ENCODE results near the gene MAP3K7. TPM values are rescaled to one million over a fixed set of nuclear protein-coding genes. Genes with fewer than 3 reads are reported as not detected.

The MAP3K7 gene
- total and polyA plus RNA-seq, 2 of the 4 experiments (the other 2 are of a cell fraction): 26.5 to 29.9 TPM

- intact Hi-C loops (cut with micrococcal nuclease) (no loop called here), dilution Hi-C loops (cut with HindIII; ENCODE audit: low sequenced_read_pairs, unreplicated experiment) (no loop called here), in situ Hi-C loops (cut with MboI; ENCODE audit: low sequenced_read_pairs) (no loop called here)
- Histone ChIP-seq H3K4me3 (ENCODE audit: insufficient read depth, low read depth, low read length) (no peak overlapping the region), H3K4ac (ENCODE audit: low read depth, low read length) (no peak overlapping the region), H2AK5ac (ENCODE audit: low read depth, low read length) (no peak overlapping the region), H2BK20ac (ENCODE audit: low read depth, low read length) (no peak overlapping the region), H2BK120ac (ENCODE audit: low read depth, low read length) (no peak overlapping the region), H2BK15ac (ENCODE audit: low read depth, low read length) (no peak overlapping the region), H4K91ac (ENCODE audit: insufficient read depth, low read depth, low read length) (no peak overlapping the region), H3K36me3 (ENCODE audit: control insufficient read depth, insufficient read depth, low read length) (no peaks in the 10 kb centered on the region), H3K27ac (ENCODE audit: insufficient read depth, low read length) (no peak overlapping the region), H3K18ac (ENCODE audit: low read depth, low read length) (no peak overlapping the region), H3K4me2 (ENCODE audit: low read depth, low read length) (no peak overlapping the region), H2AK9ac (replicated peaks; ENCODE audit: low read depth, low read length, poor library complexity) (no peak overlapping the region), H3K4me1 (ENCODE audit: control insufficient read depth, insufficient read depth, low read length) (peaks cover 5% of the 10 kb centered on the region), H4K8ac (ENCODE audit: low read depth in 2 of 2, low read length in 2 of 2) (no peak overlapping the region), H3K27me3 (ENCODE audit: control insufficient read depth, insufficient read depth, low read length) (peaks cover 32% of the 10 kb centered on the region), H2AFZ (replicated peaks; ENCODE audit: low read length, poor library complexity) (no peak overlapping the region), H3K9me3 (ENCODE audit: control insufficient read depth, insufficient read depth, low read length) (no peaks in the 10 kb centered on the region), H4K20me1 (ENCODE audit: insufficient read depth, low read length) (no peaks in the 10 kb centered on the region), H3K23ac (ENCODE audit: low read depth, low read length) (no peak overlapping the region), H3K9ac (ENCODE audit: low read depth, low read length) (no peak overlapping the region), H3K9me1 (ENCODE audit: insufficient read depth, low read length) (no peaks in the 10 kb centered on the region), H2BK5ac (ENCODE audit: low read depth, low read length, poor library complexity, severe bottlenecking) (no peak overlapping the region), H3K14ac (replicated peaks; ENCODE audit: low read depth, low read length) (no peak overlapping the region), H4K5ac (ENCODE audit: low read depth, low read length) (no peak overlapping the region), H3K56ac (ENCODE audit: extremely low read depth, insufficient read depth, low read length) (no peak overlapping the region), H3K79me1 (ENCODE audit: low read depth in 1 of 2, low read length in 2 of 2) (no peaks in the 10 kb centered on the region)
- ATAC-seq (ENCODE audit: low read depth) (no peak), DNase-seq (no peak)
- ChIA-PET POLR2A (ENCODE audit: unreplicated experiment) (no interaction called here), CTCF (no interaction called here)
- TF ChIP-seq POLR2A (IDR thresholded peaks at IDR 0.05; ENCODE audit: low read depth, low read length): no peak
- no peak for TF ChIP-seq MAFK (IDR thresholded peaks at IDR 0.05; ENCODE audit: low read depth, low read length)
- TF ChIP-seq FOS (IDR thresholded peaks at IDR 0.05; ENCODE audit: low read depth, low read length): no peak
- TF ChIP-seq USF2 (IDR thresholded peaks at IDR 0.05; ENCODE audit: low read depth, low read length): no peak
- no peak for TF ChIP-seq NFE2L2 (IDR thresholded peaks at IDR 0.05; ENCODE audit: low read depth, low read length)
- TF ChIP-seq CHD1 (IDR thresholded peaks at IDR 0.05; ENCODE audit: low read depth, low read length): no peak
- no peak for TF ChIP-seq RAD21 (IDR thresholded peaks at IDR 0.05; ENCODE audit: low read length)
- no peak for TF ChIP-seq CEBPB (IDR thresholded peaks at IDR 0.05; ENCODE audit: low read depth, low read length)
- no peak for TF ChIP-seq MXI1 (IDR thresholded peaks at IDR 0.05; ENCODE audit: borderline replicate concordance, low read depth, low read length)
- no peak for TF ChIP-seq BHLHE40 (IDR thresholded peaks at IDR 0.05; ENCODE audit: low read depth, low read length)
- TF ChIP-seq, protein P1, sequence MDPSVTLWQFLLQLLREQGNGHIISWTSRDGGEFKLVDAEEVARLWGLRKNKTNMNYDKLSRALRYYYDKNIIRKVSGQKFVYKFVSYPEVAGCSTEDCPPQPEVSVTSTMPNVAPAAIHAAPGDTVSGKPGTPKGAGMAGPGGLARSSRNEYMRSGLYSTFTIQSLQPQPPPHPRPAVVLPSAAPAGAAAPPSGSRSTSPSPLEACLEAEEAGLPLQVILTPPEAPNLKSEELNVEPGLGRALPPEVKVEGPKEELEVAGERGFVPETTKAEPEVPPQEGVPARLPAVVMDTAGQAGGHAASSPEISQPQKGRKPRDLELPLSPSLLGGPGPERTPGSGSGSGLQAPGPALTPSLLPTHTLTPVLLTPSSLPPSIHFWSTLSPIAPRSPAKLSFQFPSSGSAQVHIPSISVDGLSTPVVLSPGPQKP (IDR thresholded peaks at IDR 0.05; ENCODE audit: borderline replicate concordance, low read depth, low read length): no peak
- TF ChIP-seq RCOR1 (IDR thresholded peaks at IDR 0.05; ENCODE audit: insufficient replicate concordance, low read length): no peak
- TF ChIP-seq MAZ (IDR thresholded peaks at IDR 0.05; ENCODE audit: borderline replicate concordance, low read depth, low read length): no peak
- no peak for TF ChIP-seq SMC3 (IDR thresholded peaks at IDR 0.05; ENCODE audit: low read depth, low read length)
- no peak for TF ChIP-seq RFX5 (IDR thresholded peaks at IDR 0.05; ENCODE audit: low read depth, low read length)
- no peak for TF ChIP-seq CTCF (conservative IDR thresholded peaks at IDR 0.05; ENCODE audit: low read depth, low read length)
- no CpG with 5 or more reads among the region's 6 CpGs for WGBS, 2 experiments (ENCODE audit: extremely low coverage in 2 of 2, insufficient read length in 1 of 2)
- BruUV-seq (replicated peaks): no TSS peak
Observed at GRCh38 chr6:90612313-90612680, 25.4 kb upstream of the MAP3K7 start.
